ENCODE measurements around the gene TFDP2. TPM values are rescaled to one million over a fixed set of nuclear protein-coding genes. Genes with fewer than 3 reads are reported as not detected.

TFDP2 gene, protein sequence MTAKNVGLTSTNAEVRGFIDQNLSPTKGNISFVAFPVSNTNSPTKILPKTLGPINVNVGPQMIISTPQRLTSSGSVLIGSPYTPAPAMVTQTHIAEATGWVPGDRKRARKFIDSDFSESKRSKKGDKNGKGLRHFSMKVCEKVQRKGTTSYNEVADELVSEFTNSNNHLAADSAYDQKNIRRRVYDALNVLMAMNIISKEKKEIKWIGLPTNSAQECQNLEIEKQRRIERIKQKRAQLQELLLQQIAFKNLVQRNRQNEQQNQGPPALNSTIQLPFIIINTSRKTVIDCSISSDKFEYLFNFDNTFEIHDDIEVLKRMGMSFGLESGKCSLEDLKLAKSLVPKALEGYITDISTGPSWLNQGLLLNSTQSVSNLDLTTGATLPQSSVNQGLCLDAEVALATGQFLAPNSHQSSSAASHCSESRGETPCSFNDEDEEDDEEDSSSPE
- total RNA-seq (10 to 100 TPM; 37.4 to 62.5 TPM), polyA plus RNA-seq (10 to 100 TPM; 13.3 to 18.1 TPM)
- long read RNA-seq, donor 1, full-length matches to known transcripts, result 11 of 47 reads
- long read RNA-seq, donor 1, partial matches to known transcripts, result 7 of 47 reads
- long read RNA-seq, donor 1, other reads (novel, unspliced or antisense), result 29 of 47 reads
- long read RNA-seq, donor 2, full-length matches to known transcripts, result 2 of 24 reads
- long read RNA-seq, donor 2, partial matches to known transcripts, result 4 of 24 reads
- long read RNA-seq, donor 2, other reads (novel, unspliced or antisense), result 18 of 24 reads

DNA sequence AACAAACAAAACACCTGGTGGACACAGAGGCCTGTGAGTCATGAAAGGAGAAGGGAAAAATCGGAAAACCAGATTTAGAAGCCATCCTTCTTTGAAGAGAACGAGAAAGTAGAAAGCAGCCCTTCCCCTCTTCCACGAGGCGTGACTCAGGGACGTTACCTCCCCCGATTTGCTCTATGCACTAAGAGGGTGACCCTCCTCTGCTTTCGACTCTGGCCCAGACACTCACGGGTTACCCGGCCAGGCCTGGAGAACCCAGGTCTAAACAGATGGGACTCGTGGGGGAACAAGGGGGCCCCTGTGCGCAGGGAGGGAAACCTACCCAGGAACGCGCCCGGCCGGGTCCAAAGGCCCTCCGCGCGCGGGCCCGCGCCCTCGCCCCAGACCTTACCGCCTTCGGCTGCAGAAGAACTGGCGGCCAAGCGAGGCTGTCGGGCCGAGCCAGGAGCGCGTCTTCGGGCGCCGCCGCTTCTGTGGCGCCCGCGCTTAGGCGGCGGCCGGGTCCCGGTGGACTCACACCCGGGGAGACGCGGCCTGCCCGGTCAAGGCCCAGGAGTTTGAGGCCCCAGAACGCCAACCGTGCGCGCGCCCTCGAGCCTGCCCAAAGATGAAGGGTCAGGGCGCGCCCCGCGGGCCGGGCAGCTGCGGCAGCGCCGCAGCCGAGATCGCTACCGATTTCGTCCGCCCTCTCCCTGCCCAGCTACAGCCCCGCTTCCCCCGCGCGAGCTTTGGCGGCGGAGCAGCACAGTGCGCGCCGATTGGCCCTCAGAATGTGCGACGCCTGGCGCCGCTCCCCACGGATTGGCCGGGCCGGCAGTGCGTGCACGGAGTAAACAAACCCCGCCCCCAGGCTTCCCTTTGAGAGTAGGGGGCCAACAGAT lies at the start of gene TFDP2:
TSS of gene TFDP2 (minus strand) at position 753 of the 881 bp plus-strand sequence. CDS start 47,795 bp downstream, outside the sequence.
- peaks cover 0 to 4% of the 10 kb centered on the region in 2 donors for H3K4me1 ChIP-seq (ENCODE audit: control insufficient read depth in 1 of 2, insufficient read depth in 2 of 2, low read length in 2 of 2)
- H3K36me3 ChIP-seq (ENCODE audit: control insufficient read depth in 1 of 2, insufficient read depth in 2 of 2, low read length in 1 of 2), result no peaks in the 10 kb centered on the region
- 0 to 1% methylated on average over 67 to 83 of the region's 83 CpGs for WGBS, 2 donors
- peak within 1 kb of the TSS; percentile 75 to 76 for H3K4me3 ChIP-seq (ENCODE audit: low read length in 2 of 2)
- H3K27ac ChIP-seq (ENCODE audit: low read depth in 1 of 2, low read length in 2 of 2), result peak within 1 kb of the TSS; percentile 25 to 72
- peak; percentile 95 to 96 for DNase-seq
- no peaks in the 10 kb centered on the region for H3K9me3 ChIP-seq (ENCODE audit: control insufficient read depth, low read length)
- ATAC-seq (ENCODE audit: low FRiP score), result peak; percentile 99
- H3K27me3 ChIP-seq (ENCODE audit: control insufficient read depth in 1 of 2, insufficient read depth in 2 of 2, low read length in 1 of 2), result no peaks in the 10 kb centered on the region
- intact Hi-C loops (cut with DNase I), result no loop called here

DNA sequence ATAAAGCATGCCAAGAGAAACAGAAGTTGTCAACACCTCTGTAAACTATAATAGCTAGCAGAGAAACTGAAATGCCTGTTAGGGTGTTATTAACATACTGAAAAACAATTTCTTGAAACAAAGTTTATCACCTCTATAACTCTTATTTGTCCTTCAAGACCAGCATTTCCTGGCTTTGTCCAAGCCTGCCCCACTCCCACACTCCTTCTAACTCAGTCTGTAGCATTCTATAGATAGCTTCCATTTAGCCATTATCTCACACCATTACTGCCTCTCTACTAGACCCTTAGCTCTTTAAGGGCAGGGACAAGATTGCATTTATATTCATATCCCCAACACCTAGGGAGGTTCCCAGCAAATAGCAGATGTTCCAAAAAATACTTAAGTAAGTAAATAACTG lies 39.5 kb upstream of the TFDP2 start:
- no peaks in the 10 kb centered on the region for H3K9me3 ChIP-seq (ENCODE audit: control insufficient read depth, low read length)
- H3K36me3 ChIP-seq (ENCODE audit: control insufficient read depth in 1 of 2, insufficient read depth in 2 of 2, low read length in 1 of 2), result peaks cover 0 to 2% of the 10 kb centered on the region in 2 donors
- ATAC-seq (ENCODE audit: low FRiP score), result no peak
- H3K4me1 ChIP-seq (ENCODE audit: control insufficient read depth in 1 of 2, insufficient read depth in 2 of 2, low read length in 2 of 2), result peaks cover 0 to 4% of the 10 kb centered on the region in 2 donors
- DNase-seq, result no peak
- no peak overlapping the region for H3K4me3 ChIP-seq (ENCODE audit: low read length in 2 of 2)
- H3K27ac ChIP-seq (ENCODE audit: low read depth in 1 of 2, low read length in 2 of 2), result no peak overlapping the region
- no peaks in the 10 kb centered on the region for H3K27me3 ChIP-seq (ENCODE audit: control insufficient read depth in 1 of 2, insufficient read depth in 2 of 2, low read length in 1 of 2)
- intact Hi-C loops (cut with DNase I), result no loop called here

- DNase-seq, result no peak
- Histone ChIP-seq H3K27ac (ENCODE audit: low read depth in 1 of 2, low read length in 2 of 2) (no peak overlapping the region), H3K27me3 (ENCODE audit: control insufficient read depth in 1 of 2, insufficient read depth in 2 of 2, low read length in 1 of 2) (no peaks in the 10 kb centered on the region), H3K4me3 (ENCODE audit: low read length in 2 of 2) (no peak overlapping the region), H3K4me1 (ENCODE audit: control insufficient read depth in 1 of 2, insufficient read depth in 2 of 2, low read length in 2 of 2) (no peaks in the 10 kb centered on the region), H3K36me3 (ENCODE audit: control insufficient read depth in 1 of 2, insufficient read depth in 2 of 2, low read length in 1 of 2) (peaks cover 2 to 3% of the 10 kb centered on the region in 2 donors), H3K9me3 (ENCODE audit: control insufficient read depth, low read length) (no peaks in the 10 kb centered on the region)
- WGBS, 2 donors, result 76 to 80% methylated on average over 6 of the region's 6 CpGs
- intact Hi-C loops (cut with DNase I), result loop anchor here (2.0 kb wide), 1 partner anchor 100 kb away; no protein-coding TSS in a partner anchor
- no peak for ATAC-seq (ENCODE audit: low FRiP score)
These were observed 31.5 kb upstream of the TFDP2 start for GRCh38 chr3:142180761-142181362.

GRCh38 chr3:142175478-142175877 lies 26.1 kb upstream of the TFDP2 start:
- WGBS, 2 donors, result 63 to 77% methylated on average over 1 of the region's 1 CpG
- peaks cover 0 to 1% of the 10 kb centered on the region in 2 donors for H3K4me1 ChIP-seq (ENCODE audit: control insufficient read depth in 1 of 2, insufficient read depth in 2 of 2, low read length in 2 of 2)
- H3K36me3 ChIP-seq (ENCODE audit: control insufficient read depth in 1 of 2, insufficient read depth in 2 of 2, low read length in 1 of 2), result peaks cover 0 to 4% of the 10 kb centered on the region in 2 donors

GRCh38 chr3:142174559-142174958 lies 25.2 kb upstream of the TFDP2 start:
- Histone ChIP-seq H3K9me3 (ENCODE audit: control insufficient read depth, low read length) (no peaks in the 10 kb centered on the region), H3K36me3 (ENCODE audit: control insufficient read depth in 1 of 2, insufficient read depth in 2 of 2, low read length in 1 of 2) (peaks cover 2 to 4% of the 10 kb centered on the region in 2 donors), H3K27ac (ENCODE audit: low read depth in 1 of 2, low read length in 2 of 2) (no peak overlapping the region), H3K4me1 (ENCODE audit: control insufficient read depth in 1 of 2, insufficient read depth in 2 of 2, low read length in 2 of 2) (peaks cover 0 to 1% of the 10 kb centered on the region in 2 donors), H3K4me3 (ENCODE audit: low read length in 2 of 2) (no peak overlapping the region), H3K27me3 (ENCODE audit: control insufficient read depth in 1 of 2, insufficient read depth in 2 of 2, low read length in 1 of 2) (no peaks in the 10 kb centered on the region)
- intact Hi-C loops (cut with DNase I), result no loop called here
- 90% methylated on average over 2 of the region's 2 CpGs for WGBS, 2 donors
- DNase-seq, result no peak
- ATAC-seq (ENCODE audit: low FRiP score), result no peak

More at GRCh38 chr3:142175478-142175877, 26.1 kb upstream of the TFDP2 start:
- H3K4me3 ChIP-seq (ENCODE audit: low read length in 2 of 2), result no peak overlapping the region
- ATAC-seq (ENCODE audit: low FRiP score), result no peak
- DNase-seq, result no peak
- H3K27me3 ChIP-seq (ENCODE audit: control insufficient read depth in 1 of 2, insufficient read depth in 2 of 2, low read length in 1 of 2), result no peaks in the 10 kb centered on the region
- intact Hi-C loops (cut with DNase I), result no loop called here
- H3K9me3 ChIP-seq (ENCODE audit: control insufficient read depth, low read length), result no peaks in the 10 kb centered on the region
- H3K27ac ChIP-seq (ENCODE audit: low read depth in 1 of 2, low read length in 2 of 2), result no peak overlapping the region

DNA sequence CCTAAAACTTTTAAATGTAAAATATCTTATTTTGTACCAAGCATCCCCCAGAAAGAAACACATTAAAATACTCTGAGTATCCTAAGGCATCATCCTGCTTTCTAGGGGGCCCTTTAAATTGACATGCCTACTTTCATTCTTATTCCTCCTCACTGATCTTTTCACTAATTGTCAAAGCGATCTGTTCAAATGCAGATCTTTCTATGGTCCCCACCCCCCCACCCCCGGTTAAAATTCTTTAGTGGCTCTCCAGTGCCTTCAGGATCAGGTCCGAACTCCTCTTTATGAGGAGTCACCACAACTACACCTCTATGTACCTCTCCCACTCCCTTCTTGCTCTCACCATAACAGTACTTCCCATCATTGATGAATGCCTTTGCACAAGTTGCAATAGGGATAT lies 19.2 kb upstream of the TFDP2 start:
- ATAC-seq (ENCODE audit: low FRiP score), result no peak
- no peaks in the 10 kb centered on the region for H3K27me3 ChIP-seq (ENCODE audit: control insufficient read depth in 1 of 2, insufficient read depth in 2 of 2, low read length in 1 of 2)
- H3K9me3 ChIP-seq (ENCODE audit: control insufficient read depth, low read length), result no peaks in the 10 kb centered on the region
- peaks cover 5 to 7% of the 10 kb centered on the region in 2 donors for H3K36me3 ChIP-seq (ENCODE audit: control insufficient read depth in 1 of 2, insufficient read depth in 2 of 2, low read length in 1 of 2)
- 63 to 69% methylated on average over 3 of the region's 3 CpGs for WGBS, 2 donors
- H3K4me1 ChIP-seq (ENCODE audit: control insufficient read depth in 1 of 2, insufficient read depth in 2 of 2, low read length in 2 of 2), result no peaks in the 10 kb centered on the region
- DNase-seq, result no peak
- no peak overlapping the region for H3K4me3 ChIP-seq (ENCODE audit: low read length in 2 of 2)
- no peak overlapping the region for H3K27ac ChIP-seq (ENCODE audit: low read depth in 1 of 2, low read length in 2 of 2)
- intact Hi-C loops (cut with DNase I), result no loop called here

DNA sequence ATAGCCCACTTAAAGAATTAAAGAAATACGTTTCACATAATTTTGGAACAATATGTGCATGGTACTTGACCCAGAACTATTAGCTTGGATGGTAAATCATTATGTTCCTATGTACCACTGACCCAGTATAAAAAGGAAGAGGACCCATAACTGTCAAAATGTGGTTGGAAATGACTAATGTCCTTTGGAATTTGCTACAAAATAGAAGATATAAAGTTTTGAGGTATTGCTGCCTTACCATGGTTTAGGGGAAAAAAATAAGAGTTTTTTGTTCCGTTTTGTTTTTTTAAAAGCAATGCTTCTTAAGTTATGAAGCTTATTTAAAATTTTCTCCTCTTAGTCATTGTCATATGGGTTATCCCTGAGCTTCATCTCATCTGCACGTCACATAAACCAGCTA lies 15.8 kb upstream of the TFDP2 start:
- Histone ChIP-seq H3K27me3 (ENCODE audit: control insufficient read depth in 1 of 2, insufficient read depth in 2 of 2, low read length in 1 of 2) (no peaks in the 10 kb centered on the region), H3K36me3 (ENCODE audit: control insufficient read depth in 1 of 2, insufficient read depth in 2 of 2, low read length in 1 of 2) (peaks cover 5 to 7% of the 10 kb centered on the region in 2 donors), H3K4me1 (ENCODE audit: control insufficient read depth in 1 of 2, insufficient read depth in 2 of 2, low read length in 2 of 2) (no peaks in the 10 kb centered on the region), H3K9me3 (ENCODE audit: control insufficient read depth, low read length) (no peaks in the 10 kb centered on the region), H3K4me3 (ENCODE audit: low read length in 2 of 2) (no peak overlapping the region), H3K27ac (ENCODE audit: low read depth in 1 of 2, low read length in 2 of 2) (no peak overlapping the region)
- 93 to 95% methylated on average over 3 of the region's 3 CpGs for WGBS, 2 donors
- DNase-seq (no peak), ATAC-seq (ENCODE audit: low FRiP score) (no peak)
- intact Hi-C loops (cut with DNase I), result no loop called here

All from aorta (tissue), 5 donors.